HG02798 (cell line): ENCODE results near the gene CRACR2B.
A peak's percentile ranks its signal among the peaks of the same experiment; 100 is the strongest.

Source experiments
- ATAC-seq: cut with Tn5 transposase; IDR thresholded peaks from one replicate; pipeline ENCODE4 v1.9.1; 2021; ENCODE audit warnings: mild to moderate bottlenecking; ENCODE audit not compliant: unreplicated experiment, poor library complexity

CRACR2B gene

GRCh38 chr11:837189-837989 lies 9.7 kb downstream of the CRACR2B start:
- no peak for ATAC-seq

GRCh38 chr11:837990-838307 lies 10.2 kb downstream of the CRACR2B start:
- ATAC-seq, result no peak

- ATAC-seq, result no peak
Measured at GRCh38 chr11:838441-839279, 10.9 kb downstream of the CRACR2B start.

GRCh38 chr11:839280-839623 lies 11.5 kb downstream of the CRACR2B start:
- no peak for ATAC-seq

GRCh38 chr11:839875-840617 lies 12.3 kb downstream of the CRACR2B start:
- ATAC-seq, result no peak

- ATAC-seq, result no peak
Measured at GRCh38 chr11:841981-842369, 14.3 kb downstream of the CRACR2B start.

- peak; percentile 75 for ATAC-seq
Measured at GRCh38 chr11:842370-843002, 14.8 kb downstream of the CRACR2B start, which contains the start of the genes POLR2L and TSPAN4. POLR2L (minus strand) TSS chr11:842529; CDS start chr11:842508, 21 bp downstream. TSPAN4 (plus strand) TSS chr11:842852; CDS start chr11:850305, 7,453 bp downstream.

- ATAC-seq, result peak; percentile 8
Measured at GRCh38 chr11:843086-843734, 15.5 kb downstream of the CRACR2B start.

- ATAC-seq, result no peak
Measured at GRCh38 chr11:843818-844692, 16.3 kb downstream of the CRACR2B start.

- no peak for ATAC-seq
Measured at GRCh38 chr11:844693-845644, 17.2 kb downstream of the CRACR2B start.

GRCh38 chr11:845872-846495 lies 18.3 kb downstream of the CRACR2B start:
- ATAC-seq, result no peak

- ATAC-seq, result no peak
Measured at GRCh38 chr11:846496-847098, 18.9 kb downstream of the CRACR2B start.

GRCh38 chr11:847876-848275 lies 20.2 kb downstream of the CRACR2B start:
- no peak for ATAC-seq

- ATAC-seq, result no peak
Measured at GRCh38 chr11:848380-848931, 20.7 kb downstream of the CRACR2B start.

GRCh38 chr11:849104-849824 lies 21.5 kb downstream of the CRACR2B start:
- no peak for ATAC-seq
